Fibroblast of villous mesenchyme (primary cell): ENCODE measurements around the gene UXS1. TPM values are rescaled to one million over a fixed set of nuclear protein-coding genes. Genes with fewer than 3 reads are reported as not detected.

Experiments used
- DNase-seq: peaks from one replicate; pipeline ENCODE4 v3.0.0-alpha.2; 2010; ENCODE audit warnings: low read depth
- H3K4me3 ChIP-seq: 2 replicates; pipeline ENCODE4 v1.5.1; 2011; ENCODE audit warnings: low read depth, mild to moderate bottlenecking, low read length
- total RNA-seq: library from RNA; depleted of rRNA; stranded (reverse); fragments of >200 nt; gene quantifications from 2 replicates; pipeline ENCODE4 v1.2.3, GENCODE V29; 2012
- TF ChIP-seq, protein P1 (sequence below): IDR thresholded peaks from 2 replicates; pipeline ENCODE4 v1.5.1; 2012; ENCODE audit warnings: low read depth, mild to moderate bottlenecking, low read length; ENCODE audit not compliant: insufficient read depth

Gene UXS1
- total RNA-seq, 1 donor, result 37.6 TPM

GRCh38 chr2:106061611-106062349 lies 132.3 kb downstream of the UXS1 start:
- H3K4me3 ChIP-seq, result no peak overlapping the region
- TF ChIP-seq, protein P1, sequence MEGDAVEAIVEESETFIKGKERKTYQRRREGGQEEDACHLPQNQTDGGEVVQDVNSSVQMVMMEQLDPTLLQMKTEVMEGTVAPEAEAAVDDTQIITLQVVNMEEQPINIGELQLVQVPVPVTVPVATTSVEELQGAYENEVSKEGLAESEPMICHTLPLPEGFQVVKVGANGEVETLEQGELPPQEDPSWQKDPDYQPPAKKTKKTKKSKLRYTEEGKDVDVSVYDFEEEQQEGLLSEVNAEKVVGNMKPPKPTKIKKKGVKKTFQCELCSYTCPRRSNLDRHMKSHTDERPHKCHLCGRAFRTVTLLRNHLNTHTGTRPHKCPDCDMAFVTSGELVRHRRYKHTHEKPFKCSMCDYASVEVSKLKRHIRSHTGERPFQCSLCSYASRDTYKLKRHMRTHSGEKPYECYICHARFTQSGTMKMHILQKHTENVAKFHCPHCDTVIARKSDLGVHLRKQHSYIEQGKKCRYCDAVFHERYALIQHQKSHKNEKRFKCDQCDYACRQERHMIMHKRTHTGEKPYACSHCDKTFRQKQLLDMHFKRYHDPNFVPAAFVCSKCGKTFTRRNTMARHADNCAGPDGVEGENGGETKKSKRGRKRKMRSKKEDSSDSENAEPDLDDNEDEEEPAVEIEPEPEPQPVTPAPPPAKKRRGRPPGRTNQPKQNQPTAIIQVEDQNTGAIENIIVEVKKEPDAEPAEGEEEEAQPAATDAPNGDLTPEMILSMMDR, result no peak
- no peak for DNase-seq

DNA sequence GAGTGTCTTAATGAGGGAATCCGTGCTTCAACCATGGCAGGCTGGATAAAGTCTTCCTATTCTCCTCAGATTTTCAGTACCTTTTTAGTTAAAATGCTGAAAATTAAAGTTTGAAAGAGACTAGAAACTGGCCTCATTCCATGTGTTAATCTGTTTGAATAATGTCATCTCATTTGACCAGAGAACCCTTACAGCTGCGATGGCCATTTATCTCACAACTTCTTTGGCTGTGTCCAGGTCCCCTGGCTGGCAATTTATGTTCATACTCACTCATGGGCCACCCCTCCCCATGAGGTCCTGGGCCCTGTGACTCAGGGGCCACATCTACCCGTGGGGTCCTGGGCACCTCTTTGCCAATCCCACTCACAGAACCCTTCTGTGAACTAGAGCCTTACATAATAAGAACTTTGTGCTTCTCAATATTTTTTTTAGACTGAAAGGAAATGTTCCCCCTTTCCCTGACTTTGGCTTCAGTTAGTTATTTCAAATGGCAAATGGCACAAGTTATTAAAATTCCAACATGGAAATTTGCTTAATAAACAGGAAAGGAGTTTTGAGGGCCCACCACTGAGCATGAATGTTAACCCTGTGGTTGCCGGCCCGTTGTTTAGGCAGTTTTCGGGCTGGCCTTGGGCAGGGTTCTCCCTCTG lies 134.6 kb downstream of the UXS1 start:
- H3K4me3 ChIP-seq, result no peak overlapping the region
- DNase-seq, result no peak
- TF ChIP-seq, protein P1, result no peak

DNA sequence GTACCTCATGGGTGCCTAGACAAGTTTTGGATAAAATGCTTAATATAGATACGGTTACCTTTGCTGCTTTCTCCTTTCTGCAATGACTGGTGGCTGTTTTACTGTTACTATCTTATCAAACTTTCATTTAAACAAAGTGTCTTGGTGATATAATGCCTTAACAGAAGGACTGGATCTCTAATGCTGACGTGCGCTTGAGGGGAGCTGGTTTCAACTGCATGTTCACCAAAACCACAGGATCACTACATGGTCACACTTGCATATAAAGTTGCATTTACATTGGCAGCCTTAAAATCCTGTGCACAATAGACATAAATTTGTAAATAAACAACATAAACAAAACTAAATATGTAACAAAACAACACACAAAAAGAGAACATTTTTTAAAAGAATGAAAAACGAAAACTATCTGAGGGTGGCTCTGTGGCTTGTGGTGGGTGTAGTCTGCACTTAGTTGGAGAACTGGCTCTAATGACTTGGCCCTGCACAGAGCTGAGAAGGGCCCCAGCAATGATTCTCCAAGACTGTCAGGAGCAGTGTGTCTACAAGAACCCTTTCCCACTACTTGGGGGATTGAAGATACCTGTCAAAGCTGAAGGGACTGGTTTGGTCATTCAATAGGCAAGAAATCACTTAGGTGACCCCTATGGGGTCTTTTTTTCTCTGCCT lies 135.5 kb downstream of the UXS1 start:
- DNase-seq, result no peak

DNA sequence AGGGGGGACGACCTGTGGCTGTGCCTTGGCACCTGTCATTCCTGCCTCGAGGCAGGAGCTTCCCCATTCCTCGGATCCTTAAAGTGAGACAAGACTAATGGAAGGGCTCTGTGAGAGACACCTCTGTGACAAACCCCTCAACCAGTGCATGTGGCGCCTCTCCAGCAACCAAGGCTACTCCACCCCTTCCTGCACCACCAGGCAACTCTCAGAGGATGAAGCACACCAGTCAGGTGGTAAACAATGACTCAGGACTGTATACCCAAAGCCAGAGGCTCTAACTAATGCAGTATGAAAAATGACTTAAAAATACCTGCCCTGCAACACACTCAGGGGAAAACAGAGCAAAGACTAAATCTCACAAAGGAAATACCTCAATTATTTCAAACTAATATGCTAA lies 136.9 kb downstream of the UXS1 start:
- DNase-seq, result no peak
- TF ChIP-seq, protein P1, result no peak
- H3K4me3 ChIP-seq, result no peak overlapping the region

More for the DNA sequence above, 135.5 kb downstream of the UXS1 start:
- no peak overlapping the region for H3K4me3 ChIP-seq
- TF ChIP-seq, protein P1, result no peak

GRCh38 chr2:106054880-106055655 lies 139.0 kb downstream of the UXS1 start:
- DNase-seq, result no peak
- TF ChIP-seq, protein P1, result no peak

GRCh38 chr2:106054321-106054720 lies 139.8 kb downstream of the UXS1 start:
- DNase-seq, result no peak
- TF ChIP-seq, protein P1, result no peak
- H3K4me3 ChIP-seq, result no peak overlapping the region

More at GRCh38 chr2:106054880-106055655, 139.0 kb downstream of the UXS1 start:
- H3K4me3 ChIP-seq, result no peak overlapping the region
